HG03175 (cell line): ENCODE data around the gene PNMT.
"Not testable (repeated sequence)": the region's sequence is repeated elsewhere in the genome, so short reads cannot be mapped to it uniquely, and the experiment has no call there.

ENCODE experiments used
- ATAC-seq: cut with Tn5 transposase; IDR thresholded peaks from one replicate; pipeline ENCODE4 v1.9.1; 2021; ENCODE audit warnings: mild to moderate bottlenecking, moderate library complexity; ENCODE audit not compliant: unreplicated experiment

Gene PNMT

DNA sequence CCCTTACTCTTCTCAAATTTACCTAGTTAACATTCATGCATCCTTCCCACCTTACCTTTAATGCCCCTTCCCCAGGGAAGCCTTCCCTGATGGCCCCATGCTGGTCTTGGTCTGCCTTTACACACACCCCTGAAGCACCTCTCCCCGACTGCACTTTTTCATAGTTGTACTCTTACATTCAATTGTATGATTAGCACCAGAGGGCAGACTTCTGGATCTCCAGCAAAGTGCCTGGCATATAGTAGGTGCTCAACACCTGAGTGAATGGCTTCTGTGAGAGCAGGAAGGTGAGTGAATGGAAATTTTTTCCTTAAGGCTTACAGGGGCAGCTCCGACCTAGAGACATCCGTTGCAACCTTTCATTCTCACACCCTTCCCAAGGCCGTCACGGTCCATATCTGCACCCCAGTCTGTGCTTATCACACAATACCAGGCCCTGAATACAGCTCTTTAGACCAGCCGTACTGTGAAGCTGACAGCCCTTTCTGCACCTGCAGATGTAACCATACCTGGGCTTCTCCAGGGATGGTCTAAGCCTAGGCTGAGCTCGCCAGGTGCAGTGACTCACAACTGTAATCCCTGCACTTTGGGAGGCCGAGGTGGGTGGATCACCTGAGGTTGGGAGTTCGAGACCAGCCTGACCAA lies 15.2 kb downstream of the PNMT start:
- no peak for ATAC-seq

DNA sequence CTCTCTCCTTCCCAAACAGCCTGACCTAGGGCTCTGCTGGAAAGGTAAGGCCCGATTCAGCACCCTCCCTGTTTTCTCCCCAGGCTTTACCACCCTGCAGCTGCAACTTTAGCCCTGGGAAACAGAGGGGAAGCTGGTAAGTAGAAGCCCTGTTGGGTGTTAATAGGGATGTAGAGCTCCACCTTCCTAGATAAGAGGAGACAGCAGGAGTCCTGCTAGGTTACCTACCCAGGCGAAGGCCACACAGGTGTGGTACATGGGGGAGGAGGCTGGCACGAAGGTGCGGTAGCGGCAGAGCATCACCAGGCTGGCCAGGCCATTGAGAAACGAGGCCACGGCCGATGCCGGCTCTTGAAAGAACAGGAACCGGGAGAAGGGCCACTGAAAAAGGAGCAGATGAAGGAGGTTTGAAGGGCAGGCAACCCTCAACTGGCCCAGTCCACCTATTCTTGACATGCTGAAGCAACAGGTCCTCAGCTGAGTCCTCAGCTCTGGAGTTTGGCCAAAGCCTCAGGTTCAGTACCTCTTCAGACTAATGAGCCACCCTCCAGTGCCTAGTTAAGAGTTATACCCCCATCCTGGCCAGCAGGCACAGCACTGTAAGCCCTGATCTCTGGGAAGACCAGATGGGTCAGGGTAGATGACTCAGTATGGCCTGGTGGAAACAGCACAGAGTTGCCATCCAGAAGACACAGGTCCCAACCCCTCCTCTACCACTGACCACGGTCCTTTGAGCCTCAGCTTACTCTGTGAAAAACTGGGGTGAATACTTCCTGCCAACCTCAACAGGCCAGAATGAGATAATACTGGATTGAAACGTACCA lies 16.3 kb downstream of the PNMT start:
- no peak for ATAC-seq

DNA sequence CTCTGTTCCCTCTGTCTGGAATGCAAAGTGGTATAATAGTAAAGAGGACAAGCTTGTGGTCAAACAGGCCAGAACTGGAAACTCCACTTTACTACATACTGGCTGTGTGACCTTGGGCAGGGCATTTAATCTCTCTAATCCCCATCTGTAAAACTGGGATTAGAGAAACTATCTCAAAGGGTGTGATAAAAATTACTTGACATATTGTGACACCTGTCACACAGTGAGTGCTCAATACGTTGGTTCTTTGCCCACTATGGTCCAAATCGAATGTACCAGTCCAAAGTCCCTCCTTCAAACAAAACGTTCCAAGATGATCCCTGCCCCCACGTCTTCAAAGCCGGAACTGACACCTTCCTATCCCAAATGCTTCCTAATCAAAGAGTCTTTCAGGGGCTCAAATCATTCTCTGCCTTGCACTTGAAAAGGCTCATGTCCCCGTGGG lies 18.9 kb downstream of the PNMT start:
- ATAC-seq, result no peak

DNA sequence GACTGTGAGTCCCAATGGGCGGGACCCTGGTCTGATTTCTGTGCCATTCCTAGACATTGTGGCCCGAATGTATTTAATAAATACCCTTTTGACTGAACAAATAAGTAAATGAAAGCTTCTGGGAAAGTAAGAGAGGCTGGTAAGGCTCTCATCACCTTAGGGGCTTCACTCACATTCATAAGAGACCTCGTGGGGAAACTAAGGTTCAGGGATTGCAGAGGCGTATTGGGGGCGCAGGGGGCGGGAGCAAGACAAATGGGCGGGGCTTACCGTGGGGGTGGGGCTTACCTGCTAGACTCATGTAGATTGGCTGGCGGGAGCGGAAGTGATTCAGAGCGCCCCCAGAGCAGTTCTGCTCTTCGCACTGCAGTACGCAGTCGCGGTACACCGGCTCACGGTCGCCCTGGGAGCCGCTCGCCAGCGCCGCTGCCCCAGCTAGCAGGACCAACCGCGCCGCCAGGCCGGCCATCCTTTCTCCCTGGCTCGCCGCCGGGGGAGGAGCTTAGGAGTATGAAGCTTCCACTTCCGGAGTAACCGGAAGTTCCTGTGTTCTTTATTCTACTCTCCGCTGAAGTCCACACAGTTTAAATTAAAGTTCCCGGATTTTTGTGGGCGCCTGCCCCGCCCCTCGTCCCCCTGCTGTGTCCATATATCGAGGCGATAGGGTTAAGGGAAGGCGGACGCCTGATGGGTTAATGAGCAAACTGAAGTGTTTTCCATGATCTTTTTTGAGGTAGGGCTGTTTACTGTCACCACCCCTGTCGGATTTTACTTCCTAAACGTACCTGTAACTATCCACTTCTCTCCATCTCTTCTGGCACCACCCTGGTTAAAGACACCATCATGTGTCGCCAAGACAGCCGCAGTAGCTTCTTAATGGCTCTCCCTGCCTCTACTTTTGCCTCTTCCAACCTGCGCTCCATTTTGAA lies 19.6 kb downstream of the PNMT start, which contains the start of gene PGAP3:
Gene PGAP3, minus strand, starts transcription at position 512 of the 929 bp plus-strand sequence. Its CDS starts 43 bp downstream, at position 469.
- ATAC-seq, result peak; percentile 88

DNA sequence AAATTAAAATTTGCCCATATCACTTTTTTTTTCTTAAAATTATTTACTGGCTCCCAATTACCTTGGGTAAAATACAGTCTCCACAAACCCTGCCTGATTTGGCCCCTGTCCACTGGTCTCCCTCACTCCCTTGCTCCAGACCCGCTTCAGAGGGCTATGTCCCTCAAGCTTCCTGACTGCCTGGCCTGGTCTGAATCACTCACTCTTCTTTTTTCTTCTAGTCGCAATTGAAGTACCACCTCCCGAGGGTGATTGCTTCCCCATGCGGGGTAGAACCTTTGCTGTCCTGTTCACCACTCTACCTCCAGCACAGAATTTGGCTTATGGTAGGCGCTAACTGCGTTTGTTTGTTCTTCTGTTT lies 20.2 kb downstream of the PNMT start:
- ATAC-seq, result no peak

DNA sequence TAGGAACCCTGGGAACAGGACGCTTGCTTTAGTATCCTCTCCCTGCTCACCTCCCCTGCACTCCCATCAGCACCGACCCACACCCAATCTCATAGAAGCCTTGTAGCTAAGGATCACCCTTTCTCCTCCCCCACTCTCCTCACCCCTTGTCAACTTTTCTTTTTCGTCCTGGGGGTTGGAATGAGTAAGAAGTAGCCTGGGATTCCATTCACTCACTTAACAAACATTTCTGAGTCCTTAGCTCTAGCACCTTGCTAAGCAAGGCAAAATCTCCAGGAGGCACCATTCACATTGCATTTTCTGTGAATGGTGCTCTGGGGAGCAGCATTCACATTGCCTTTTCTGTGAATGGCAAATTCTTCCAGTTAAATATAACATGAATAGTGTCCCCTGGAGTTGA lies 20.7 kb downstream of the PNMT start:
- no peak for ATAC-seq

DNA sequence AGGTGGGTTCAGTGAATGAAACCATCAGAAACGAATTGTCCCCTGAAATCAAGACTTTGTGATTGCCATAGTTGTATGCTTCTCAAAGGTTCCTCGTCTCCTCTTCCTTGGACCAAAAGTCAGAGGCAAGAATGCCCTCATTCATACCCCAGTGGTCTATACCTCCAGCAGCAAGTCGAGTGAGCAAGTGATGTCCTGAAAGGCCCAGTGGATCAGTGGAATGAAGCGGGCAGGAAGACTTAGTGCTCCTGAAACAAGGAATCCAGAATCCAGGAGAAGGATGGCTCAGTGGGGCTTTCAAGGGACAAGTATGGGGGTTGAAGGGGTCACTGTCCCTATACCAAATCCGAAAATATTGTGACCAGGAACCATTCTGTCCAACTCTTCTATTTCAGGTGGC lies 26.3 kb downstream of the PNMT start:
- no peak for ATAC-seq

DNA sequence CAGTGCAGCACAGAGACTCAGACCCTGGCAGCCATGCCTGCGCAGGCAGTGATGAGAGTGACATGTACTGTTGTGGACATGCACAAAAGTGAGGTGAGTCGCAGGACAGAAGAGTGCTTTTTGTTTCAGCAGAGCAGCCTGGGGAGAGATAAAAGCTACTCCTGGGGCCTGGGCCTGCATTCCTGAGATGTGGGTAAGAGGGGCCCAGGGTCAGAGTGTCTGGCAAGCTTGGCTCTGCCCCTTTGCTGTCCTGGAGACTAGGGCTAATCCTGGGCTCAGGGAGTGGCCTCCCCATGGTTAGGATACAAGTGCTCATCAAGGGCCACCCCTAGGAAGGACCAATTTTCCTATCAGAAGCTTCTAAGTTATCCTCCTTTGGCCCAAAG lies 26.8 kb downstream of the PNMT start:
- no peak for ATAC-seq

DNA sequence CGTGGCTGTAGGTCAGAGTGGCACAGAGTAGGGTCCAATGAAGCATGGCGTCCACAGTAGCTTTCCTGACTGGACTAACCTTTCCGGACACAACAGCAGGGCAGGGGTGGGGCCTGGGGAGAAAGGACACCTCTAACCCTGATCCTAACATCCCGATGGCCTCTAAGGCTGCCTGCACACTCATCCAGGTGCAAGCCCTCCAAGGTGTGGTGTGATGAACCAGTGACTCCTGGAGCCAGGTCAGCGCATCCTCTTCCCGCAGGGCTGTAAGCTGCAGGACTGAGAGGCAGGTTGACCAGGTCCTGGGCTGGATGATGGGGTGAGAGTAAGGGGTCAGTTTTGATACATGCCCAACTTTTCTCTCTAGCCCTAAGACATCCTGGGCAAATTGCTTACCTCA lies 28.5 kb downstream of the PNMT start:
- ATAC-seq, result no peak

DNA sequence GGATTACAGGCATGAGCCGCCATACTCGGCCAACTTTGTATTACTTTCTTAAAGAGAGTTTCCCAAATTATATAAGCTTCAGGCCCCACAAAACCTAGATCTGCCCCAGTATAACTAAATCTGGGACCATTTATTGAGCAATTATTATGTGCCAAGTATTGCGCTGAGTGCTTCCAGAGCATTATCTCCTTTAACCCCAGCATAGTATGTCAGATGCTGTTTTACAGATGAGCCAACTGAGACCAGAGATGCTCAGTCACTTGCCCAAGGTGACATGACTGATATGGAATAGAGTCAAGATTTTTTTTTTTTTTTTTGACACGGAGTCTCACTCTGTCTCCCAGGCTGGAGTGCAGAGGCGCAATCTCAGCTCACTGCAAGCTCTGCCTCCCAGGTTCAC lies 29.7 kb downstream of the PNMT start:
- no peak for ATAC-seq

DNA sequence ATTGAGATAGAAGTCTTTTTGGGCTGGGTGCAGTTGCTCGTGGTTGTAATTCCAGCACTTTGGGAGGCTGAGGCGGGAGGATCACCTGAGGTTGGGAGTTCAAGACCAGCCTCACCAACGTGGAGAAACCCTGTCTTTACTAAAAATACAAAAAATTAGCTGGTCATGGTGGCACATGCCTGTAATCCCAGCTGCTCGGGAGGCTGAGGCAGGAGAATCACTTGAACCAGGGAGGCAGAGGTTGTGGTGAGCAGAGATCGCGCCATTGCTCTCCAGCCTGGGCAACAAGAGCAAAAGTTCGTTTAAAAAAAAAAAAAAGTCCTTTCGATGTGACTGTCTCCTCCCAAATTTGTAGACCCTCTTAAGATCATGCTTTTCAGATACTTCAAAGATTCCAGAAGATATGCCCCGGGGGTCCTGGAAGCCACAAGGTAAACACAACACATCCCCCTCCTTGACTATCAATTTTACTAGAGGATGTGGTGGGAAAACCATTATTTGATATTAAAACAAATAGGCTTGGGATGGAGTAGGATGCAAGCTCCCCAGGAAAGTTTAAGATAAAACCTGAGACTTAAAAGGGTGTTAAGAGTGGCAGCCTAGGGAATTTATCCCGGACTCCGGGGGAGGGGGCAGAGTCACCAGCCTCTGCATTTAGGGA lies 31.0 kb downstream of the PNMT start:
- ATAC-seq, result not testable (repeated sequence)

DNA sequence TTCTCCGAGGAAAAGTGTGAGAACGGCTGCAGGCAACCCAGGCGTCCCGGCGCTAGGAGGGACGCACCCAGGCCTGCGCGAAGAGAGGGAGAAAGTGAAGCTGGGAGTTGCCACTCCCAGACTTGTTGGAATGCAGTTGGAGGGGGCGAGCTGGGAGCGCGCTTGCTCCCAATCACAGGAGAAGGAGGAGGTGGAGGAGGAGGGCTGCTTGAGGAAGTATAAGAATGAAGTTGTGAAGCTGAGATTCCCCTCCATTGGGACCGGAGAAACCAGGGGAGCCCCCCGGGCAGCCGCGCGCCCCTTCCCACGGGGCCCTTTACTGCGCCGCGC lies 31.5 kb downstream of the PNMT start, which contains the start of gene ERBB2:
Gene ERBB2, plus strand, starts transcription at position 247 of the 330 bp plus-strand sequence. CDS start 175 bp downstream, outside the sequence.
- no peak for ATAC-seq

DNA sequence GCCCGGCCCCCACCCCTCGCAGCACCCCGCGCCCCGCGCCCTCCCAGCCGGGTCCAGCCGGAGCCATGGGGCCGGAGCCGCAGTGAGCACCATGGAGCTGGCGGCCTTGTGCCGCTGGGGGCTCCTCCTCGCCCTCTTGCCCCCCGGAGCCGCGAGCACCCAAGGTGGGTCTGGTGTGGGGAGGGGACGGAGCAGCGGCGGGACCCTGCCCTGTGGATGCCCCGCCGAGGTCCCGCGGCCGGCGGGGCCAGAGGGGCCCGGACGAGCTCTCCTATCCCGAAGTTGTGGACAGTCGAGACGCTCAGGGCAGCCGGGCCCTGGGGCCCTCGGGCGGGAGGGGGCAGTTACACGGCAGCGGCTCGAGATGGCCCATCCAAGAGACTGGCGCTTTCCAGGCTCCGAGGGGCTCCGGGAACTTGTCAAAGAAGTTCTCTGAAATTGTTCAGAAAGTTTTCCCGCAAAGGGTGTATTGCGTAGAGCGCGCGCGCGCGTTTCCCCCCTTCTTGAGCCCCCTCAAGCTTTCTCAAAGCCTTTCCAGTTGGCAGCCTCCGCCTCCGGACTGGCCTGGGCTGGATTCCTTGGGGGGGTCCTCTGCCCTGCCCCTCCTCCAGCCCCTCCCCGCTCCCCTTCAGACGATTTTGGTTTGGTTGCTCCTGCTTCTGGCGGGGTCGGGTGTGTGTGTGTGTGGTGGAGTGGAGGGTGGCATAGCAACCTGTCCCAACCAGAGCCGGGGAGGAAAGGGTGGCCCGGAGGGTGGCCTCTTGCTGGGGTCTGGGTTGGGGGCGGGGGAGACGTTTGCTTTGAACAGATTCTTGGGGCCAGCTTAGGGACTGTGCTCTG lies 32.1 kb downstream of the PNMT start:
- ATAC-seq, result no peak

DNA sequence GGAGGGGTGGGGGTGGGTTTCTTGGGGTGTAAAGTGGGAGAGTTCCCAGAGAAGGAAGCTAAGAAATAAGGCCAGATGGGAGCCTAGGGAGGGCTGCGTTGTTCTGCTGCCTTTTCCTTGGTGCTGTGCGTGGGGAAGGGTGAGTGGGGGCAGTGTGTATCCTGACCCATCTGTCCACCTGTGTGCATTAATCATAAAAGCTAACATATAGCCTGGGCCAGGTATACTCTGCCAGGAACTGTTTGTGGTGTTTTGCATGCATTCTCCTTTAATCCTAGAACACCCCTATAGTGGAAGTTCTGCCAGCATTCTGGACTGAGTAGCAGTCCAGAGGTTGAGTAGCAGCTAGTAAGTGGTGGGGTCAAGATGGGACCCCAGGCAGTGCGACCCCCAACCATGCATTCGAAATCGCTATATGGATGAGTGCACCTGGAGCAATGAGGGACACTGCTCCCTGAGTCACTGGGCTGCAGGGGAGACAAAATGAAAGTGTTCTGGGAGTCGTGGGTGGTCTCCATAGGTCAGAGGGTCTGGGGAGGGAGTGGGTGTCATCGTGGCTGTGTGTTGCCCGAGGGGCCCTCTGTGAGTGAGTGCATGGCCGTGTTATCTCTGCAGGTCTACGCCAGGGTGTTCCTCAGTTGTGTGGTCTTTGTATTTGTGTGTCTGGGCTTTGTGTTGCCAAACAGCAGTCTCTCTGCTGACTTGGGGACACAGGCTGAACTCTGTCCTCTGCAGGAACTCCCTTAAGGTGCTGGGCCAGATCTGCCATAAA lies 32.9 kb downstream of the PNMT start:
- no peak for ATAC-seq

DNA sequence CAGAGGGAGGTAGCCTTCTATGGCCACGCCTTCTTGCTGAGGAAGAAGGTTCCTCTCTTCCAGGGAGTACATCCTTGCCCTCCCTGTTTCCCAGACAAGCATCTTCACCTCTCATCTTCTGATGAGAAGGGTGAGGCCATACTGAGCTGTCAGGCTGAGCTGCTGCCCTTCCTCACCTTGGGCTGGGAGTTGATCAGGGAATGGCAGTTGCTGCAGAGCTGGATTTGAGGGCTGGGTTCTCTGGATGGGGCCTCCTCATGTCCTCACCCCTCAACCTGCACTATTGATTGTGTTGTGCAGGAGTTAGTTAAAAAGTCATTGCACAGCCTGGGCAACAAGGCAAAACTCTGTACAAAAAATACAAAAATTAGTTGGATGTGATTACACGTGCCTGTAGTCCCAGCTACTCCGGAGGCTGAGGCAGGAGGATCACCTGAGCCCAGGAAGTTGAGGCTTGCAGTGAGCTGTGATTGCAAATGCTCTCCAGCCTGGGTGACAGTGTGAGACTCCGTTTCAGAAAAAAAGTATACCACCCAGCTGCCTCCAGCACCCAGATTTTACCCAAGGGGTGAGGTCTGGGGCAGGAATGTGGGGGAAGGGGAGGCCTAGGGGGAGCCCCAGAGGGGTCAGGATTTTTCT lies 33.6 kb downstream of the PNMT start:
- no peak for ATAC-seq

DNA sequence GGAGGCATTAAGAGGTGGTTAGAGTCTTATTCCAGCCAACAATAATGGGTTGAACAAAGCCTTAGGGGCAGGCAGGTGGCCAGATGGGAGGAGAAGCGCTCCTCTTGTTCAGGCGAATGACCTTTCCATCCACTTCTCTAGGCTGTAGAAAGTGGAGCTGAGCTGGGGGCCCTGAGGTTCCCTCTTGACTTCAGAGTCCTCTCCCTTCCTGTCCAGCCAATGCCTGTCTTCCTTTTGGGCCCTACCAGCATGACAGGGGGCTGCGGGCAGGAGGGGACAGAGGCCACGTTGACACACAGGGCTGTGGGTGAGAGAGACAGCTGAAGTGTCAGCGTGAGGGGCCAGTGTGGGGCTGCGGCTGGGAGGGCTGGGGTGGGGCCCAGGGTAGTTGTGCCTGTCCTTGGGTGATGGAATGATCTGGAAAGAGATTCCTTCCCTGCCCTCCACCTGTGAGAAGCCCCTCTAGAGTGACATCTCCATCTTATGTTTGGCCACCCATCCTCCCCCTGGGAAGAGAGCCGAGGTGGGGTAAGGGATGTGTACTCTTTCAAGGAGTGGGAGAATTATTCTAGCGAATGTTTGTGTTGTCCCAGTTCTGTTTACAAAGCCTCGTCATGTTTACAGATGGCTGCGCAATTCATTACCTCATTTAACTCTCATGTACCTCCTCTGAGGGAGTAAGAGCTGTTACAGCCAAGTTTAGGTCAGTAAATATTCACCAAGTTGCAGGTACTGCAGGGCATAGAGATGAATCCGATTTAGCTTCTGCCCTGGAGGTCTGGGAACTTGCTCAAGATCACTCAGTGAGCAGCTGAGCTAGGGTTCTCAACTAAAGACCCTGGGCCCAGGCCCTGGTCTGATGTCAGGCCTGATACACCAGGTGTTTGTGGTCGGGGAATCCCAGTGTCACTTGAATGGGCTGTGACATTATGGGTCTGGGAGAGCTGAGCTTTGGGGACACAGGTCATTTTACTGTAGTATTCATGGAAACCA lies 34.9 kb downstream of the PNMT start:
- no peak for ATAC-seq

DNA sequence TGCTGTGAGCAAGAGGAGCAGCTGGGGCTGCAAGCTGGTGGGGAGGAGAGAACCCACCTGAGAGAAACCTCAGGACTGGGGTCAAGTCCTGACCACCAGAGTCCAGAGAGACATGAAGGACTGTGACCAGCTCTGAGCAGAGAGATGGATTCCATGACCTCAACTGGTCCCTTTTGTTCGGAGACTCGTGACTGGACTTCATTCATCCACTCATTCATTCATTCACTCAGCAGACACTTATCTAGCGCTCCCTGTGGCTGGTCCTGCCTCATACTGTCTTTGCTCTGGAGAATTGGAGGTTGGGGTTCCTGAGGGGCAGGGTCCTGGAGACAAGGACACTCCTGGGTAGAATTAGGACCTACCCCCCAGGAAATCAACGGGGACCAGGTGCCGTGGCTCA lies 35.7 kb downstream of the PNMT start:
- no peak for ATAC-seq
